ENCODE measurements around the gene TSPAN3. TPM values are rescaled to one million over a fixed set of nuclear protein-coding genes. Genes with fewer than 3 reads are reported as not detected.

TSPAN3 gene
- total RNA-seq, 4 donors from 2014 or later = 92.2 to 165 (median 131) TPM

- Histone ChIP-seq H3K27me3 (no peaks in the 10 kb centered on the region), H3K4me1 (no peaks in the 10 kb centered on the region), H3K4me3 (no peak overlapping the region), H3K27ac (replicated peaks in 1 of 4) (no peak overlapping the region), H3K9me3 (no peaks in the 10 kb centered on the region), H3K36me3 (no peaks in the 10 kb centered on the region)
- intact Hi-C loops (cut with DNase I) = no loop called here
- TF ChIP-seq POLR2A (IDR thresholded peaks at IDR 0.05; ENCODE audit: low read depth) (no peak), EP300 (IDR thresholded peaks at IDR 0.05) (no peak), POLR2AphosphoS5 (IDR thresholded peaks at IDR 0.05) (no peak)
- TF ChIP-seq, protein P1, sequence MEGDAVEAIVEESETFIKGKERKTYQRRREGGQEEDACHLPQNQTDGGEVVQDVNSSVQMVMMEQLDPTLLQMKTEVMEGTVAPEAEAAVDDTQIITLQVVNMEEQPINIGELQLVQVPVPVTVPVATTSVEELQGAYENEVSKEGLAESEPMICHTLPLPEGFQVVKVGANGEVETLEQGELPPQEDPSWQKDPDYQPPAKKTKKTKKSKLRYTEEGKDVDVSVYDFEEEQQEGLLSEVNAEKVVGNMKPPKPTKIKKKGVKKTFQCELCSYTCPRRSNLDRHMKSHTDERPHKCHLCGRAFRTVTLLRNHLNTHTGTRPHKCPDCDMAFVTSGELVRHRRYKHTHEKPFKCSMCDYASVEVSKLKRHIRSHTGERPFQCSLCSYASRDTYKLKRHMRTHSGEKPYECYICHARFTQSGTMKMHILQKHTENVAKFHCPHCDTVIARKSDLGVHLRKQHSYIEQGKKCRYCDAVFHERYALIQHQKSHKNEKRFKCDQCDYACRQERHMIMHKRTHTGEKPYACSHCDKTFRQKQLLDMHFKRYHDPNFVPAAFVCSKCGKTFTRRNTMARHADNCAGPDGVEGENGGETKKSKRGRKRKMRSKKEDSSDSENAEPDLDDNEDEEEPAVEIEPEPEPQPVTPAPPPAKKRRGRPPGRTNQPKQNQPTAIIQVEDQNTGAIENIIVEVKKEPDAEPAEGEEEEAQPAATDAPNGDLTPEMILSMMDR (IDR thresholded peaks at IDR 0.05) = no peak
- 60% methylated on average over 3 of the region's 14 CpGs for WGBS
- no peak for DNase-seq (ENCODE audit: extremely low spot score)
These were observed 61.1 kb downstream of the TSPAN3 start for GRCh38 chr15:77009646-77010311.

- Histone ChIP-seq H3K9me3 (no peaks in the 10 kb centered on the region), H3K27ac (replicated peaks in 1 of 4) (no peak overlapping the region), H3K36me3 (no peaks in the 10 kb centered on the region), H3K4me3 (no peak overlapping the region), H3K4me1 (no peaks in the 10 kb centered on the region), H3K27me3 (no peaks in the 10 kb centered on the region)
- TF ChIP-seq POLR2A (IDR thresholded peaks at IDR 0.05; ENCODE audit: low read depth) = no peak
- TF ChIP-seq EP300 (IDR thresholded peaks at IDR 0.05) = no peak
- TF ChIP-seq, protein P1 (IDR thresholded peaks at IDR 0.05) = no peak
- no peak for TF ChIP-seq POLR2AphosphoS5 (IDR thresholded peaks at IDR 0.05)
- no peak for DNase-seq (ENCODE audit: extremely low spot score)
- intact Hi-C loops (cut with DNase I) = no loop called here
- 100% methylated on average over 3 of the region's 6 CpGs for WGBS
These were observed 61.7 kb downstream of the TSPAN3 start for GRCh38 chr15:77009176-77009575.

DNA sequence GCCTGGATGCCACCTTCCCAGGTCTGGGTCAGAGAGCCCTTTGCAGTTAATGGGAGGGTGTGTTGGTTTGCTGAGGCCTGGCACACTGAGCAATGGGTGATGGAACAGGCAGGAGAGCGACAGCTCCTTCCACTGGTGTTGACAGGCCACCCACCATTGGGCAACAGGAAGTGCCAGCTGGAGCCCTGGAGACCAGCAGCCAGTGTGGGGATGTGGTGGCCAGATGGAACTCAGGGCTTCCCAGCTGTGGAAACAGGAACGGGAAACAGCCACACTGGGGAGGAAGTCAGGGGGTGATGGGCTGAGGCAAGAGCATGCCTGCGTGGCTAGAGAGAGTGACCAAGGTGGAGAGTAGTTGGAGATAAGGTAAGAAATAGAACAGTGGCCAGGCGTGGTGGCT lies 66.7 kb downstream of the TSPAN3 start:
- DNase-seq (ENCODE audit: extremely low spot score) = no peak
- no peak overlapping the region for H3K4me3 ChIP-seq
- TF ChIP-seq POLR2A (IDR thresholded peaks at IDR 0.05; ENCODE audit: low read depth) (no peak), POLR2AphosphoS5 (IDR thresholded peaks at IDR 0.05) (peak; percentile 33 to 35)
- TF ChIP-seq, protein P1 (IDR thresholded peaks at IDR 0.05) = no peak
- no peaks in the 10 kb centered on the region for H3K9me3 ChIP-seq
- H3K4me1 ChIP-seq = no peaks in the 10 kb centered on the region
- H3K36me3 ChIP-seq = no peaks in the 10 kb centered on the region
- peak overlapping the region in 1 of 4 donors; percentile 40 for H3K27ac ChIP-seq (replicated peaks in 1 of 4)
- intact Hi-C loops (cut with DNase I) = no loop called here
- H3K27me3 ChIP-seq = no peaks in the 10 kb centered on the region
- 69% methylated on average over 4 of the region's 4 CpGs for WGBS

- WGBS = 68% methylated on average over 11 of the region's 16 CpGs
- intact Hi-C loops (cut with DNase I) = no loop called here
- H3K27ac ChIP-seq (replicated peaks in 1 of 4) = peak overlapping the region in 3 of 4 donors; percentile 33 to 49 (median 40)
- no peaks in the 10 kb centered on the region for H3K9me3 ChIP-seq
- H3K4me1 ChIP-seq = no peaks in the 10 kb centered on the region
- no peaks in the 10 kb centered on the region for H3K36me3 ChIP-seq
- no peak overlapping the region for H3K4me3 ChIP-seq
- no peaks in the 10 kb centered on the region for H3K27me3 ChIP-seq
- no peak for TF ChIP-seq EP300 (IDR thresholded peaks at IDR 0.05)
- TF ChIP-seq POLR2AphosphoS5 (IDR thresholded peaks at IDR 0.05) = peak; percentile 11 to 22
- TF ChIP-seq POLR2A (IDR thresholded peaks at IDR 0.05; ENCODE audit: low read depth) = no peak
- TF ChIP-seq, protein P1 (IDR thresholded peaks at IDR 0.05) = no peak
- DNase-seq (ENCODE audit: extremely low spot score) = no peak
These were observed 67.7 kb downstream of the TSPAN3 start for GRCh38 chr15:77002954-77003912.

Data from esophagus muscularis mucosa (tissue), 4 donors.